WTC11 (cell line): ENCODE data around the gene CDRT4. TPM values are rescaled to one million over a fixed set of nuclear protein-coding genes. Genes with fewer than 3 reads are reported as not detected.

ENCODE experiments used
- ATAC-seq: fragments of 200-7000 bp; cut with Tn5 transposase; 2 replicates; pipeline ENCODE4 v1.10.0; 2021; ENCODE audit warnings: mild to moderate bottlenecking, moderate library complexity
- CTCF ChIA-PET: fragments of 300-600 bp; sonication (Branson Sonifier 250); formaldehyde crosslinking; loops from one replicate; lab custom pipeline; 2021; ENCODE audit warnings: antibody characterized with exemption; lab: Charles Lee
- POLR2A ChIA-PET: fragments of 350-600 bp; sonication (Branson Sonifier 250); formaldehyde crosslinking; loops from one replicate; lab custom pipeline; 2021; ENCODE audit warnings: antibody characterized with exemption; lab: Charles Lee
- DNase-seq: peaks from one replicate; pipeline ENCODE4 v3.0.0; 2021; ENCODE audit warnings: low spot score
- H3K27ac Mint-ChIP-seq: 2 replicates; pipeline ENCODE4 v1.8.0; 2021; ENCODE audit warnings: mixed read lengths
- H3K27me3 Mint-ChIP-seq: 2 replicates; pipeline ENCODE4 v1.8.0; 2021; ENCODE audit warnings: low read depth, mild to moderate bottlenecking, moderate library complexity, mixed read lengths
- H3K36me3 Mint-ChIP-seq: 2 replicates; pipeline ENCODE4 v1.8.0; 2021; ENCODE audit warnings: mixed read lengths
- H3K4me1 Mint-ChIP-seq: 2 replicates; pipeline ENCODE4 v1.8.0; 2022; ENCODE audit warnings: mixed read lengths
- H3K4me3 Mint-ChIP-seq: 2 replicates; pipeline ENCODE4 v1.8.0; 2021; ENCODE audit warnings: mild to moderate bottlenecking, moderate library complexity, mixed read lengths
- H3K9me3 Mint-ChIP-seq: 2 replicates; pipeline ENCODE4 v1.8.0; 2021; ENCODE audit warnings: mixed read lengths
- CREB1 ChIP-seq: sonication (generic); formaldehyde crosslinking; IDR thresholded peaks from 2 replicates; pipeline ENCODE4 v1.8.0; 2023; ENCODE audit warnings: mild to moderate bottlenecking, missing genetic modification reagents
- EMX1 ChIP-seq: fragments of 250-450 bp; sonication (Bioruptor Pico); IDR thresholded peaks from 2 replicates; pipeline ENCODE4 v1.8.0; 2021; ENCODE audit warnings: mild to moderate bottlenecking
- ESRRA ChIP-seq: sonication (generic); formaldehyde crosslinking; IDR thresholded peaks from 2 replicates; pipeline ENCODE4 v1.8.1; 2022; ENCODE audit warnings: mild to moderate bottlenecking, missing genetic modification reagents, borderline replicate concordance
- FOXP4 ChIP-seq: sonication (generic); formaldehyde crosslinking; IDR thresholded peaks from 2 replicates; pipeline ENCODE4 v1.8.0; 2022; ENCODE audit warnings: mild to moderate bottlenecking, missing genetic modification reagents
- IRF2 ChIP-seq: sonication (generic); formaldehyde crosslinking; IDR thresholded peaks from 2 replicates; pipeline ENCODE4 v1.8.0; 2022; ENCODE audit warnings: low read depth, missing genetic modification reagents, borderline replicate concordance
- JAZF1 ChIP-seq: fragments of 250-450 bp; sonication (Bioruptor Pico); IDR thresholded peaks from 2 replicates; pipeline ENCODE4 v1.9.0; 2021; ENCODE audit warnings: moderate library complexity, mild to moderate bottlenecking, inconsistent platforms
- MYBL2 ChIP-seq: sonication (generic); formaldehyde crosslinking; IDR thresholded peaks from 2 replicates; pipeline ENCODE4 v1.8.1; 2023; ENCODE audit warnings: mild to moderate bottlenecking, moderate library complexity, missing genetic modification reagents
- PRDM15 ChIP-seq: sonication (generic); formaldehyde crosslinking; IDR thresholded peaks from 2 replicates; pipeline ENCODE4 v1.8.0; 2022; ENCODE audit warnings: missing genetic modification reagents
- PRRX2 ChIP-seq: fragments of 250-450 bp; sonication (Bioruptor Pico); IDR thresholded peaks from 2 replicates; pipeline ENCODE4 v1.8.0; 2021; ENCODE audit warnings: mild to moderate bottlenecking
- SMAD3 ChIP-seq: sonication (generic); formaldehyde crosslinking; IDR thresholded peaks from 2 replicates; pipeline ENCODE4 v1.8.0; 2022; ENCODE audit warnings: missing genetic modification reagents, mild to moderate bottlenecking, borderline replicate concordance
- STAT6 ChIP-seq: sonication (generic); formaldehyde crosslinking; conservative IDR thresholded peaks from 2 replicates; pipeline ENCODE4 v1.8.1; 2023; ENCODE audit warnings: mild to moderate bottlenecking, low read depth, missing genetic modification reagents, moderate library complexity
- TEAD4 ChIP-seq: sonication (generic); formaldehyde crosslinking; IDR thresholded peaks from 2 replicates; pipeline ENCODE4 v1.8.0; 2022; ENCODE audit warnings: mild to moderate bottlenecking, missing genetic modification reagents
- ZMAT4 ChIP-seq: fragments of 250-450 bp; sonication (Bioruptor Pico); IDR thresholded peaks from 2 replicates; pipeline ENCODE4 v1.9.0; 2021; ENCODE audit warnings: mild to moderate bottlenecking
- ZNF121 ChIP-seq: sonication (generic); formaldehyde crosslinking; IDR thresholded peaks from 2 replicates; pipeline ENCODE4 v1.8.0; 2023; ENCODE audit warnings: missing genetic modification reagents
- total RNA-seq: library from RNA; stranded (reverse); gene quantifications from 3 replicates; pipeline ENCODE4 v1.2.3, GENCODE V29; 2021

The CDRT4 gene
- total RNA-seq, 1 experiment from 2014 or later: 4.9 TPM

GRCh38 chr17:15514469-15514868, 47.0 kb upstream of the CDRT4 start:
- no peak for TF ChIP-seq ESRRA
- no peak for TF ChIP-seq PRRX2 (CRISPR knock-in tag)
- TF ChIP-seq FOXP4 (CRISPR knock-in tag): no peak
- no peak for TF ChIP-seq ZMAT4 (CRISPR knock-in tag)
- TF ChIP-seq ZNF121 (CRISPR knock-in tag): no peak
- TF ChIP-seq SMAD3 (CRISPR knock-in tag): no peak
- TF ChIP-seq PRDM15 (CRISPR knock-in tag): no peak
- no peak for TF ChIP-seq MYBL2 (CRISPR knock-in tag)
- no peak for TF ChIP-seq CREB1 (CRISPR knock-in tag)
- no peak for TF ChIP-seq STAT6 (CRISPR knock-in tag)
- TF ChIP-seq EMX1 (CRISPR knock-in tag): no peak
- no peak for TF ChIP-seq TEAD4
- TF ChIP-seq IRF2 (CRISPR knock-in tag): no peak
- peaks cover 26% of the 10 kb centered on the region for H3K36me3 Mint-ChIP-seq
- H3K4me3 Mint-ChIP-seq: no peak overlapping the region
- no peak for ATAC-seq
- ChIA-PET CTCF (interaction anchor here (1.5 kb wide), 1 partner anchor 11 kb away, joined by 10 read pairs; no protein-coding TSS in a partner anchor), POLR2A (no interaction called here)
- no peaks in the 10 kb centered on the region for H3K9me3 Mint-ChIP-seq
- DNase-seq: no peak
- no peaks in the 10 kb centered on the region for H3K27me3 Mint-ChIP-seq
- H3K4me1 Mint-ChIP-seq: no peaks in the 10 kb centered on the region
- no peak overlapping the region for H3K27ac Mint-ChIP-seq

GRCh38 chr17:15513856-15514459, 46.5 kb upstream of the CDRT4 start:
- H3K4me1 Mint-ChIP-seq: no peaks in the 10 kb centered on the region
- no peak overlapping the region for H3K27ac Mint-ChIP-seq
- H3K9me3 Mint-ChIP-seq: no peaks in the 10 kb centered on the region
- no peak overlapping the region for H3K4me3 Mint-ChIP-seq
- DNase-seq (no peak), ATAC-seq (no peak)
- ChIA-PET POLR2A (no interaction called here), CTCF (interaction anchor here (1.5 kb wide), 1 partner anchor 11 kb away, joined by 10 read pairs; no protein-coding TSS in a partner anchor)
- no peak for TF ChIP-seq JAZF1 (CRISPR knock-in tag)
- H3K27me3 Mint-ChIP-seq: no peaks in the 10 kb centered on the region
- peaks cover 26% of the 10 kb centered on the region for H3K36me3 Mint-ChIP-seq
